Central memory CD4-positive, alpha-beta T cell (primary cell): ENCODE measurements around the gene TTN.
A peak's percentile ranks its signal among the peaks of the same experiment; 100 is the strongest.
"Not testable (repeated sequence)": the region's sequence is repeated elsewhere in the genome, so short reads cannot be mapped to it uniquely, and the experiment has no call there.

Experiments used
- DNase-seq: peaks from one replicate; pipeline ENCODE4 v3.0.0; 2022

The TTN gene

DNA sequence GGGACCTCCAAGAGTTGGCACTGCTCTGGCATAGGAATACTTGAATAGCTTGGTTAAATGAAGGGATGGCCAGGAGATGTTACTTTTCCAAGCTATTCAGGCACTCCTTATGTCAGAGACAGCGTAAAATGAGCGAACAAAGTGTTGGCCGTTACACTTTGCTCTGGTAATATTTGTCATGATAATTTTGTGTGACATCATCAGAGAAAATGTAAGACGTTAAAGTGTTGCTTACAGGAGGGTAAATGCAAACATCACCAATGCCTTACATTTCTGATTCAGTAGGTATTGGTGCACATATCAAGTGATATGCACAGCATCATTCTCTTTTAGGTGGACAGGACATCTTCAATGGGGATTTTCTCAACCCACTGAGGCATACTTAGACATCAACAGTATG is 281.0 kb downstream of the TTN start:
- no peak for DNase-seq

DNA sequence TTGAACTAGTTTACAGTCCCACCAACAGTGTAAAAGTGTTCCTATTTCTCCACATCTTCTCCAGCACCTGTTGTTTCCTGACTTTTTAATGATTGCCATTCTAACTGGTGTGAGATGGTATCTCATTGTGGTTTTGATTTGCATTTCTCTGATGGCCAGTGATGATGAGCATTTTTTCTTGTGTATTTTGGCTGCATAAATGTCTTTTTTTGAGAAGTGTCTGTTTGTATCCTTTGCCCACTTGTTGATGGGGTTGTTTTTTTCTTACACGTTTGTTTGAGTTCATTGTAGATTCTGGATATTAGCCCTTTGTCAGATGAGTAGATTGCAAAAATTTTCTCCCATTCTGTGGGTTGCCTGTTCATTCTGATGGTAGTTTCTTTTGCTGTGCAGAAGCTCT is 281.8 kb downstream of the TTN start:
- not testable (repeated sequence) for DNase-seq

GRCh38 chr2:178525010-178525409 is 282.2 kb downstream of the TTN start:
- DNase-seq = not testable (repeated sequence)

- DNase-seq = no peak
Measured at GRCh38 chr2:178523596-178524134, 283.6 kb downstream of the TTN start.

- DNase-seq = peak; percentile 82
Measured at GRCh38 chr2:178522950-178523595, 284.1 kb downstream of the TTN start.

- DNase-seq = no peak
Measured at GRCh38 chr2:178521304-178522150, 285.7 kb downstream of the TTN start.

DNA sequence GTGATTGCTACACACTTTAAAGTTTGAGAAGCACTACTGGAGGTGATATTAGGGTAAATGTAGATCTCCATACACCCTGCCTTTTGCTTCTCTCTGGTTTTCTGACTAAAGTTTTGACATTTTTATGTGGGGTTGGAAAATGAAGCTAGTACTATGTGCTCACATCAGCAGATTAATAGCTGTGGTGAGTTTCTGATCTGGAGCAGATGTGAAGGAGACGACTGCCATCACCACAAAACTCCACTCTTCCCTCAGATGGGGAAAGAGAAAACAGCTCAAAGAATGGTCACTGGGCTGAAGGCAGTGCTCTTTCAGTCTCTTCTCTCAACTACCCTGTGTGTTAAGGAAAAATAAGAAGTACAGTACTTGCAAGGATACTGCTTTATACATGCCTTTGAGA is 289.7 kb downstream of the TTN start:
- DNase-seq = no peak

DNA sequence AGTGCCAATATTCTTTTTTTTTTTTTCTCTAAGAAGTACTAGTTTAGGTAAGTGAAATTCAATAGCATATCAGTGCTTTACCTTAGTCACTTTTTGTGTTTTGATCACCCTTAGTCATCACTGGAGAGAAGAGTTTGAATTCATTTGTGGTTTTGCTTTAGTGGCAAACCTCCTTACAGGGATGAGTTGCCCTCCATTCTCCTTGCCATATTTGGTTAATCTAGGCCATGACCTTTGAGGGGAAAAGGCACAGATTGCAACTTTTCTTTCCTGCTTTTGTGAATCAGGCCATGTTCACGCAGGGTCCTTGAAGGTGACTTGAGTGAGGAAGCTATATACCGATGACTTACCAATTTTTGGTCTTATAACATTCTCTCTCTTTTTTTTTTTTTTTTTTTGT is 292.6 kb downstream of the TTN start:
- DNase-seq = peak; percentile 42

DNA sequence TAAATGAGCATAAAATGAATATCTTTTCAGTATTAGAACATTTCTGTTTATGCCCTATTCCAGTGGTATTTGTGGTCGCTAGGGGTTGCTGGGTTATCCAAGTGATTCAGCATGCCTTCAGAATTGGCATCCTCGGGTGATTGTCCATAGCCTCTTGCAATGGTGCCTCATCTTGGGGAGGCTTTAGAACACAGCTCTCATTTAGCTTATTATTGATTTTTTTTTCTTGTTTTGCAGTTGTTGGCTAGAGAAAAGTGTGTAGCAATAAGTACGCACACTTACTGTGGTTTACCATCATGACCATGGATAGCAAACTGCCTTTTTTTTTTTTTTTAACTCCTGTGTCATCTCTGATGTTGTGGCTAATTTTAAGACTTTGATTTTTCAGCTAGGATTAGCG is 293.3 kb downstream of the TTN start:
- no peak for DNase-seq

- DNase-seq = no peak
Measured at GRCh38 chr2:178512484-178512883, 294.7 kb downstream of the TTN start.

DNA sequence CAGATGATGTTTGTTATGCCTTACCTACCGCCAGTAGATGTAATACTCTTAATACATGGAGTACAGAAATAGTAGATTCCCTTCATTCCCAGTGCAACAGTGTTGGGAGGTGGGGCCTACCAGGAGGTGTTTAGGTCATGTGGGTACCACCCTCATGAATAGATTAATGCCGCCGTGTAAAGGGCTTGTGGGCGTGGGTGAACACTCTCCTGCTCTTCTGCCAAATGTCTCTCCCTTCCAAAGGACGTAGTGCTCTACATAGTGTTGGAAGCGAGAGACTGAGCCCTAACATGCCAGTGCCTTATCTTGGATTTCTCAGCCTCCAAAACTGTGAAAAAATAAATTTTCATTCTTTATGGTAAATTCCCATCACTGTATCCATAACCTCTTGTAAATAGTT is 296.8 kb downstream of the TTN start:
- DNase-seq = no peak

GRCh38 chr2:178508646-178509045 is 298.6 kb downstream of the TTN start:
- no peak for DNase-seq

- DNase-seq = no peak
Measured at GRCh38 chr2:178506949-178507348, 300.3 kb downstream of the TTN start.

DNA sequence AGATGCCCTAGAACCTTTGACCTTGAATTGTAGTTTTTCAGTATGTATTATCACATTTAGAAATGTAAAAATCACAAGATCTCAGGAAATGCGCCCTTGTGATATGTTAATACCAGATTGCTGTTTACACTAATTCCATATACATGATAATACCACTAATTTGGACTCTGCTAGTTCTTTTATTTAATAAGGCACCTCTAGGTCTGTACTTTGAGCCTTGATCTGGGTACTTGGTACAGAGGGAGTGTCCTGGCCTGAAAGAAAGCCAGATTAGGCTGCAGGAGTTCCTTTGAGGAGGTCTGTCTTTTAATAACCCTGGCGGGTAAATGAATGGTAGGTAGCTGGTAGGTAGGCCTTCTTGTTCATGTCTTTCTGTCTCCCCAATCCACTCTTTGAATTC is 300.7 kb downstream of the TTN start:
- no peak for DNase-seq

GRCh38 chr2:178506101-178506500 is 301.1 kb downstream of the TTN start:
- no peak for DNase-seq

DNA sequence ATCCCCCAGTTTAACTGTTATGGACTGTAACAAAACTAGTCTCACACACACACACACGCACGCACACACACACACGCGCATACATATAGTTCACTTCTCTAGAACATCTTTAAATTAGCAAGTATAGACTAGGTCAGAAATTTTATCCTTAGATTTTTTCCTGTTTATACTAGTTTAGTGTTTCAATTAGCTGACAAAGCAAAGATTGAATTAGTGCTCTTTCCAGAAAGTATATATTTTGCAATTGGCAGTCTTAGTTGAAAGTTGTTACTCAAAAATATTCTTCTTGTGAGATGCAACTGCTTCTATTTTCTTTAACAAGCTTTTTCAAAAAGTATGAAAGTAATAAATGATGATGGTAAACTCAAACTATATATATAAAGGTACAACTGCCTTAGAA is 304.5 kb downstream of the TTN start:
- DNase-seq = no peak

- no peak for DNase-seq
Measured at GRCh38 chr2:178499640-178500039, 307.6 kb downstream of the TTN start.

GRCh38 chr2:178498137-178498536 is 309.1 kb downstream of the TTN start:
- DNase-seq = no peak

DNA sequence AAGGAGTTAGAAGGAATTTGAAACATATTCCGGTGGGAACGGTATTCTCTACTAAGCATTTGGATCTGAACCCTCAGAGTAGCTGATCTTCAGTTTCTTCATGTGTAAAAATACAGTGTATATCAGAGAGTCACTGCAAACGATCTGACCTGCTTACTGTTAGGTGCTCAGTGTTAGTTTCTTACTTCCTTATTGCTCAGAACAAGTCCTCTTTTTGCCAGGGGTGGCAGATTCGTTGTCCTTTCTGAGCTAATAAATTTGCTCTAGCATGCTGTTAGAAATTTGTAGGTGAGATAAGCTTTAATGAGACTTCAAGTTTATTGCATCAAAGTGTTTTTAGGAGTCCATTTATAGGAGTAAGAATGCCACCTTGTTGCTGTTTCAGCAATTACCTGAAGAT is 311.2 kb downstream of the TTN start:
- DNase-seq = no peak

DNA sequence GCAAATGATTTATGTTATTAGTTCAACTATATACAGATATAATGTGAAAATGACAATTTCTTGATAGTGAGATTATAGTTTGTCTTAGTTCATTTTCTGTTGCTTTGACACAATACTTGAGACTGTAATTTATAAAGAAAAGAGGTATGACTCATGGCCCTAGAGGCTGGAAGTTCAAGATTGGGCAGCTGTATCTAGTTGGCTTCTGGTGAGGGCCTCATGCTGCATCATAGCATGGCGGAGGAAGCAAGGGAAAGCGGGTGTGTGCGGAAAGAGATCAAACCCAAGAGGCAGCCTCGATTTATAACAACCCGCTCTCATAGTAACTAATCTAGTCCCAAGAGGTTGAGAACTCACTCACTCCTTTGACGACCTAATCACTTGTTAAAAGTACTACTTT is 315.6 kb downstream of the TTN start:
- no peak for DNase-seq

DNA sequence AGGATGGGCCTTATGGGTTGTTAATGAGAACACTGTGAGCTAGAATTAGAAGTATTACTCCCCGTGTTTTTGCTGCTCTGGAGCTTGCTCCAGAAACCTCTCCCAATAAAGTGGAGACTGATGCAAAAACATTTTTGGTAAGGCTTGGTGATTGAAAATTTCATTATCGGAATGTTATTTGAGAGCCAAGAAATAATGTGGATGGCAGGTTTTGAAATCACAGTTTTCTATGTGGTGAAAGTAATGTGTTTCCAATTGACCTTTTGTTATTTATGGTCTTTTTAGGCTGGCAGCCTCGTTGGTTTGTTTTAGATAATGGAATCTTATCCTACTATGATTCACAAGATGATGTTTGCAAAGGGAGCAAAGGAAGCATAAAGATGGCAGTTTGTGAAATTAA is 321.9 kb downstream of the TTN start:
- DNase-seq = no peak

- no peak for DNase-seq
Measured at GRCh38 chr2:178484245-178485041, 322.8 kb downstream of the TTN start.

GRCh38 chr2:178482437-178482836 is 324.8 kb downstream of the TTN start:
- DNase-seq = no peak
